ENCODE data around the gene SLC9A6.
"Not testable (repeated sequence)": the region's sequence is repeated elsewhere in the genome, so short reads cannot be mapped to it uniquely, and the experiment has no call there.

The SLC9A6 gene

GRCh38 chrX:136030303-136031191, 45.3 kb downstream of the SLC9A6 start:
- DNase-seq, result no peak

GRCh38 chrX:136031626-136032025, 46.4 kb downstream of the SLC9A6 start:
- no peak for DNase-seq

GRCh38 chrX:136032370-136032769, 47.1 kb downstream of the SLC9A6 start:
- no peak for DNase-seq

GRCh38 chrX:136034668-136035067, 49.4 kb downstream of the SLC9A6 start:
- DNase-seq, result no peak

- DNase-seq, result no peak
Measured at GRCh38 chrX:136035663-136036062, 50.4 kb downstream of the SLC9A6 start.

- no peak for DNase-seq
Measured at GRCh38 chrX:136039485-136039884, 54.2 kb downstream of the SLC9A6 start.

- DNase-seq, result no peak
Measured at GRCh38 chrX:136039968-136040367, 54.7 kb downstream of the SLC9A6 start.

GRCh38 chrX:136041254-136041812, 56.1 kb downstream of the SLC9A6 start:
- no peak for DNase-seq

GRCh38 chrX:136045008-136045407, 59.8 kb downstream of the SLC9A6 start:
- DNase-seq, result no peak

GRCh38 chrX:136046295-136047015, 61.2 kb downstream of the SLC9A6 start:
- no peak for DNase-seq

GRCh38 chrX:136047016-136047642, 61.9 kb downstream of the SLC9A6 start:
- DNase-seq, result no peak

- no peak for DNase-seq
Measured at GRCh38 chrX:136047969-136048368, 62.7 kb downstream of the SLC9A6 start.

- no peak for DNase-seq
Measured at GRCh38 chrX:136048446-136048845, 63.2 kb downstream of the SLC9A6 start.

GRCh38 chrX:136049608-136050007, 64.4 kb downstream of the SLC9A6 start:
- DNase-seq, result no peak

GRCh38 chrX:136050875-136051274, 65.6 kb downstream of the SLC9A6 start:
- not testable (repeated sequence) for DNase-seq

- no peak for DNase-seq
Measured at GRCh38 chrX:136051611-136052010, 66.4 kb downstream of the SLC9A6 start.

GRCh38 chrX:136055651-136056221, 70.5 kb downstream of the SLC9A6 start:
- DNase-seq, result no peak

- DNase-seq, result no peak
Measured at GRCh38 chrX:136057567-136057966, 72.3 kb downstream of the SLC9A6 start.

- no peak for DNase-seq
Measured at GRCh38 chrX:136059350-136059749, 74.1 kb downstream of the SLC9A6 start.

- DNase-seq, result no peak
Measured at GRCh38 chrX:136061286-136061685, 76.1 kb downstream of the SLC9A6 start.

GRCh38 chrX:136061696-136062095, 76.5 kb downstream of the SLC9A6 start:
- no peak for DNase-seq

- no peak for DNase-seq
Measured at GRCh38 chrX:136063340-136064079, 78.3 kb downstream of the SLC9A6 start.

All from stimulated activated CD4-positive, alpha-beta T cell treated with anti-CD3 and anti-CD28 coated beads, Interleukin-2, amount 100 ng/mL, for 48 hours (primary cell).